ENCODE data around the gene ME3.
A peak's percentile ranks its signal among the peaks of the same experiment; 100 is the strongest.

The ME3 gene

GRCh38 chr11:86693518-86693917 lies 21.1 kb upstream of the ME3 start:
- intact Hi-C loops (cut with DNase I; ENCODE audit: low total_unique reads), result no loop called here
- TF ChIP-seq CTCF (IDR thresholded peaks at IDR 0.05), result no peak
- Histone ChIP-seq H3K27ac (no peak overlapping the region), H3K36me3 (no peaks in the 10 kb centered on the region), H3K9me3 (no peaks in the 10 kb centered on the region), H3K4me3 (no peak overlapping the region), H3K27me3 (no peaks in the 10 kb centered on the region), H3K4me1 (peaks cover 4 to 31% (median 18%) of the 10 kb centered on the region in 4 donors)
- DNase-seq, result no peak

- DNase-seq, result no peak
- Histone ChIP-seq H3K27ac (no peak overlapping the region), H3K9me3 (no peaks in the 10 kb centered on the region), H3K27me3 (no peaks in the 10 kb centered on the region), H3K36me3 (no peaks in the 10 kb centered on the region), H3K4me3 (no peak overlapping the region), H3K4me1 (peaks cover 4 to 39% (median 20%) of the 10 kb centered on the region in 4 donors)
- TF ChIP-seq CTCF (IDR thresholded peaks at IDR 0.05), result no peak
- intact Hi-C loops (cut with DNase I; ENCODE audit: low total_unique reads), result no loop called here
These were observed 20.3 kb upstream of the ME3 start for GRCh38 chr11:86692746-86693145.

DNA sequence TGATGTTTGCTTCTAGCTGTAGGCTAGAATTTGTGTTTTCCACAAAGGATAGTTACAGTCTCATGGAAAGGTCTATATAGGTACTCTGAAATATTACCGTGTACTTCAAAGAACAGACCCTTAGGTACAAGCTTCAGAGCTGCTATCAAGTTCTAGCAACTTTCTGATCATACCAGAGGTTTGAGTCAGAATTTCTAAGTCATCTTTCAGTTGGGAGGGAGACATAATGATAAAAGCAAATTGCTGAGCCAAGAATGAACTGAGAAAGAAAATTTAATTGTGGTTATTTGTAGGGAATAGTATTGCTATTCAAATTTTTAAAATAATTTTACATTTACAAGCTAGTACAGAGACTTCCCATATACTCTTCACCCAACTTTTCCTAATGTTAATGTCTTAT lies 19.9 kb upstream of the ME3 start:
- no peaks in the 10 kb centered on the region for H3K36me3 ChIP-seq
- no peak for DNase-seq
- intact Hi-C loops (cut with DNase I; ENCODE audit: low total_unique reads), result no loop called here
- TF ChIP-seq CTCF (IDR thresholded peaks at IDR 0.05), result no peak
- no peaks in the 10 kb centered on the region for H3K27me3 ChIP-seq
- no peak overlapping the region for H3K27ac ChIP-seq
- no peak overlapping the region for H3K4me3 ChIP-seq
- H3K9me3 ChIP-seq, result no peaks in the 10 kb centered on the region
- H3K4me1 ChIP-seq, result peaks cover 4 to 43% (median 20%) of the 10 kb centered on the region in 4 donors

GRCh38 chr11:86688398-86689179 lies 16.2 kb upstream of the ME3 start:
- H3K4me3 ChIP-seq, result no peak overlapping the region
- DNase-seq, result no peak
- intact Hi-C loops (cut with DNase I; ENCODE audit: low total_unique reads), result loop anchor here (10.0 kb wide), 1 partner anchor 54 kb away; no protein-coding TSS in a partner anchor
- H3K9me3 ChIP-seq, result no peaks in the 10 kb centered on the region
- no peaks in the 10 kb centered on the region for H3K27me3 ChIP-seq
- no peak for TF ChIP-seq CTCF (IDR thresholded peaks at IDR 0.05)
- H3K4me1 ChIP-seq, result peaks cover 0 to 27% (median 13%) of the 10 kb centered on the region in 4 donors
- H3K27ac ChIP-seq, result peak overlapping the region; percentile 59 to 74
- H3K36me3 ChIP-seq, result no peaks in the 10 kb centered on the region

- Histone ChIP-seq H3K9me3 (no peaks in the 10 kb centered on the region), H3K27me3 (no peaks in the 10 kb centered on the region), H3K4me1 (peaks cover 0 to 31% (median 13%) of the 10 kb centered on the region in 4 donors), H3K27ac (peak overlapping the region in 1 of 2 donors; percentile 59), H3K36me3 (no peaks in the 10 kb centered on the region), H3K4me3 (no peak overlapping the region)
- no peak for DNase-seq
- TF ChIP-seq CTCF (IDR thresholded peaks at IDR 0.05), result no peak
- intact Hi-C loops (cut with DNase I; ENCODE audit: low total_unique reads), result loop anchor here (10.0 kb wide), 1 partner anchor 52 kb away; no protein-coding TSS in a partner anchor
These were observed 14.9 kb upstream of the ME3 start for GRCh38 chr11:86687185-86687778.
